Keratinocyte (primary cell): ENCODE results near the gene SLC43A3.

Experiments used
- EZH2 ChIP-seq: IDR thresholded peaks from one replicate; pipeline ENCODE4 v1.6.1; 2012; ENCODE audit warnings: inconsistent platforms, mild to moderate bottlenecking, low read length, moderate library complexity
- TF ChIP-seq, protein P1 (sequence below), 3 experiments: IDR thresholded peaks in 1 of 3; conservative IDR thresholded peaks in 1 of 3; optimal IDR thresholded peaks in 1 of 3; 2 replicates in 2 of 3; 3 replicates in 1 of 3; pipeline versions ENCODE3 to v1.5.1; 2011; ENCODE audit warnings: low read length in 3 of 3, mild to moderate bottlenecking in 3 of 3, moderate library complexity in 2 of 3, control low read depth in 1 of 3, inconsistent platforms in 1 of 3; ENCODE audit not compliant: insufficient read depth in 2 of 3; ENCODE audit errors: extremely low read depth in 1 of 3

DNA sequence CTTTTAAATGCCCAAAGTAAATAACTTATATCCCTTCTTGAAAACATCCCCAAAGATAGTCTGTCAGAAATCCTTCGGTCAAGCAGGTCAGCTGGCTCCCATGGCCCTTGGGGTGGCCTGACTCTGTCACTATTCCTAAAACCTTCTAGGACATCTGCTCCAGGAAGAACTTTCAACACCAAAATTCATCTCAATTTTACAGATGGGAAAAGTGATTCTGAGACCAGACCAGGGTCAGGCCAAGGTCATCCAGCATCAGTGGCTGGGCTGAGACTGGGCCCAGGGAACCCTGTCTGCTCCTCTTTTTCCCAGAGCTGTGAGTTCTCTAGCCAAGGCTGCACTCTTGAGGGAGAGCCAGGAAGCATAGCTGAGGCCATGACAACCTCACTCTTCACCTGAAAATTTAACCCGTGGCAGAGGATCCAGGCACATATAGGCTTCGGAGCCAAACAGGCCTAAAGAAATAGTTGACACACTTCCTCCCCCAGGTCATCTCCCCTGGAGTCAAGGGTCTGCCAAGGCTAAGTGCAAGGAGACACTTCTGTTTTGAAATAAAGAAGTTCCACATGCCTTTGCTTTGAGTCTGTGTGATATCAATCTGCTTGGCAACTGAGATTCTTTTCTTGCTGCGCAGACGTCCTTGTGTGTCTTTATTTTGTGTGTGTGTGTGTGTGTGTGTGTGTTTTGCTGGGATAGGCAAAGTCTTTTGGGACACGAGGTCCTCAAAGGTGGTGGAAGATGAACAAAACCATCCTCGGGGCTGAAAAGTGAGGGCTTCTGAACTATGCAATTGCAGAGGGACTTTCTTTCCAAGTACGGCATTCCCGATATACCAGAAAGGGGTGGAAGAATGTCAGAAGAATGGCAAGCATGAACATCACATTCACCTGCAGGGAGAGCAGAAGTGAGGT lies 19.7 kb downstream of the SLC43A3 start:
- TF ChIP-seq, protein P1, sequence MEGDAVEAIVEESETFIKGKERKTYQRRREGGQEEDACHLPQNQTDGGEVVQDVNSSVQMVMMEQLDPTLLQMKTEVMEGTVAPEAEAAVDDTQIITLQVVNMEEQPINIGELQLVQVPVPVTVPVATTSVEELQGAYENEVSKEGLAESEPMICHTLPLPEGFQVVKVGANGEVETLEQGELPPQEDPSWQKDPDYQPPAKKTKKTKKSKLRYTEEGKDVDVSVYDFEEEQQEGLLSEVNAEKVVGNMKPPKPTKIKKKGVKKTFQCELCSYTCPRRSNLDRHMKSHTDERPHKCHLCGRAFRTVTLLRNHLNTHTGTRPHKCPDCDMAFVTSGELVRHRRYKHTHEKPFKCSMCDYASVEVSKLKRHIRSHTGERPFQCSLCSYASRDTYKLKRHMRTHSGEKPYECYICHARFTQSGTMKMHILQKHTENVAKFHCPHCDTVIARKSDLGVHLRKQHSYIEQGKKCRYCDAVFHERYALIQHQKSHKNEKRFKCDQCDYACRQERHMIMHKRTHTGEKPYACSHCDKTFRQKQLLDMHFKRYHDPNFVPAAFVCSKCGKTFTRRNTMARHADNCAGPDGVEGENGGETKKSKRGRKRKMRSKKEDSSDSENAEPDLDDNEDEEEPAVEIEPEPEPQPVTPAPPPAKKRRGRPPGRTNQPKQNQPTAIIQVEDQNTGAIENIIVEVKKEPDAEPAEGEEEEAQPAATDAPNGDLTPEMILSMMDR (optimal IDR thresholded peaks at IDR 0.05 in 1 of 3, IDR thresholded peaks at IDR 0.05 in 1 of 3, conservative IDR thresholded peaks at IDR 0.05 in 1 of 3; ENCODE audit: extremely low read depth in 1 of 3, insufficient read depth in 2 of 3, low read length in 3 of 3) = no peak
- no peak for TF ChIP-seq EZH2
